Mononuclear cell (primary cell): Measurements from ENCODE around the gene C9orf72. TPM values are rescaled to one million over a fixed set of nuclear protein-coding genes. Genes with fewer than 3 reads are reported as not detected.
"Not testable (repeated sequence)": the region's sequence is repeated elsewhere in the genome, so short reads cannot be mapped to it uniquely, and the experiment has no call there.

Experiments
- H3K27me3 ChIP-seq: 2 replicates; pipeline ENCODE4 v1.6.0; 2011; ENCODE audit warnings: low read length, control low read depth; ENCODE audit not compliant: insufficient read depth
- H3K4me1 ChIP-seq: 2 replicates; pipeline ENCODE4 v1.5.1; 2011; ENCODE audit warnings: mild to moderate bottlenecking, low read length, control low read depth; ENCODE audit not compliant: insufficient read depth
- H3K4me3 ChIP-seq: 2 replicates; pipeline ENCODE4 v1.5.1; 2011; ENCODE audit warnings: mild to moderate bottlenecking, low read length, moderate library complexity
- H3K9me3 ChIP-seq: 2 replicates; pipeline ENCODE4 v1.5.1; 2011; ENCODE audit warnings: low read depth, mild to moderate bottlenecking, control low read depth, low read length
- total RNA-seq: library from RNA; depleted of rRNA; stranded (reverse); fragments of >200 nt; gene quantifications from one replicate; pipeline ENCODE4 v1.2.3, GENCODE V29; 2012

Gene C9orf72
- total RNA-seq, 1 donor, result 88.9 TPM

DNA sequence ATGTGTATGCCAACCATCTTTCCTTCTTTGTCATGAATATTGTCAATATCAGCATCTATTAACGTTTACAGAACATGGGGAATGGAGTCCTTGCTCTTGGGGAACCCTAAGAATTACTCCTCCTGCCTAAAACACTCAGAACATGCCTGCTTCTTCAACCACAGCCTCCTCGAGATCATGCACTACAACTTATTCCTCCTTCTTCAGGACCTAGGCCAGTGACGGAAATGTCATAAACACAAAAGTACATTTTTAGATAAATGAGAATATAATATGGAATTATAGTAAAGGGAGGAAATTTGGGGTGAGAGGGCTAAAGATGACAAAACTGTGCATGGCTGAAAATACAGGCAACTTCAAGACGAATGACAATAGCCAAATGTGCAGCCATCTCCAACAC is 52.3 kb downstream of the C9orf72 start:
- H3K27me3 ChIP-seq, result no peaks in the 10 kb centered on the region
- no peaks in the 10 kb centered on the region for H3K4me1 ChIP-seq
- no peak overlapping the region for H3K4me3 ChIP-seq
- H3K9me3 ChIP-seq, result no peaks in the 10 kb centered on the region

- Histone ChIP-seq H3K9me3 (no peaks in the 10 kb centered on the region), H3K4me3 (no peak overlapping the region), H3K4me1 (no peaks in the 10 kb centered on the region), H3K27me3 (no peaks in the 10 kb centered on the region)
These were observed 53.5 kb downstream of the C9orf72 start for GRCh38 chr9:27519466-27520465.

DNA sequence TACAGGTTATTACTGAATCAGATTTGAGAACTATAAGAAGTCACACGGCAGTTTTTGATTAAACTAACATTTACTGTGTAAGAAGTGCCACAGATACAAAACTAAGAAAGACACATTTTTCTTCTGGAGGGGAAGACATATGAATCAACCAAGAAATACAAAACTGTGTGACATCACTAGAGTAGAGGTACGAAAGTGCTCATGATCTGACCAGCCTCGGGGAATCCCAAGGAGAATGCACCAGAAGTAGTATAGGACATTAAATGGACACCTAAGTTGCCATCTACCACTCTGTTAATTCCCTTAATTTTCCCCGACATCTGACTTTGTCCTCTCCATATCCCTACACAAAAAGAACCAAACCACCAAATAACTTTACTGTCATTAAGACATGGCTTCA is 54.5 kb downstream of the C9orf72 start:
- Histone ChIP-seq H3K27me3 (no peaks in the 10 kb centered on the region), H3K9me3 (no peaks in the 10 kb centered on the region), H3K4me3 (no peak overlapping the region), H3K4me1 (no peaks in the 10 kb centered on the region)

GRCh38 chr9:27518006-27518405 is 55.3 kb downstream of the C9orf72 start:
- H3K4me1 ChIP-seq, result no peaks in the 10 kb centered on the region
- no peaks in the 10 kb centered on the region for H3K27me3 ChIP-seq
- H3K9me3 ChIP-seq, result no peaks in the 10 kb centered on the region
- no peak overlapping the region for H3K4me3 ChIP-seq

GRCh38 chr9:27514551-27514950 is 58.7 kb downstream of the C9orf72 start:
- Histone ChIP-seq H3K4me3 (no peak overlapping the region), H3K27me3 (no peaks in the 10 kb centered on the region), H3K4me1 (no peaks in the 10 kb centered on the region), H3K9me3 (no peaks in the 10 kb centered on the region)

DNA sequence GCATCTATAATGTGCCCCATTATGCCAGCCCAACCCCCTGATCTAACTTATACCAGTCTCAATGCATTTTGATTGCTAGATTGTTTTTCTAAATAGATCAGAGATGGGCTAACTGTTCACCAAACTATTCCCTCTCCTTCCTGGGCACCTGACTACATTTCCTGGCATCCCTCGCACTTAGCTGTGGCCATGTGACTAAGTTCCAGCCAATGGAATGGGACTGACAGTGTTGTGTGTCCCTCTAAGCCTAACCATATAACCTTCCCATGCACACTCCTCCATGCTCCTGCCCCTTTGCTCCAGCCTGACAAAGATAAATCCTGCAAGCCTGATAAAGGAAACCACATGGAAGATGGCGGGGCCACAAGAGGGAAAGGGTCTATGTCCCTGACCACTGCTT is 61.5 kb downstream of the C9orf72 start:
- no peaks in the 10 kb centered on the region for H3K4me1 ChIP-seq
- H3K27me3 ChIP-seq, result no peaks in the 10 kb centered on the region
- H3K9me3 ChIP-seq, result no peaks in the 10 kb centered on the region
- H3K4me3 ChIP-seq, result no peak overlapping the region

DNA sequence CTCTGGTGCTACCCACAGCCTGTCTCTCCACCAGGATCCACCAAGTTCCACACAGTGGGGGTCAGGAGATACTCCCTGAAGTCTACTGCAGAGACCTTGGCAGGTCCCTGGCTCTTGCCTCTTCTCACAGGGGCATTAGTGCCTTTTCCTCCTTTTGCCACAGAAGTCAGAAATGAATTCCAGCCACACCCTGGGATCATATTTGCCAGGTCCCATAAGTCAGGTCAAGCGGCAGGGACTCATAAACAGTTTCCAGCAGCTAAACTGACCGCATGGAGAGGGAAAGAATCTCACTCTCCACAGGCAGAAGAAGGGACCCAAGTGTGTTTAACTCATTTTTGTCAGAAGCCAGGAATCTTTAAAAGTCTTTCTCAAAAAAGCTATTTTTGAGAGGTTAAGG is 62.5 kb downstream of the C9orf72 start:
- Histone ChIP-seq H3K4me1 (no peaks in the 10 kb centered on the region), H3K27me3 (no peaks in the 10 kb centered on the region), H3K4me3 (no peak overlapping the region), H3K9me3 (no peaks in the 10 kb centered on the region)

- Histone ChIP-seq H3K27me3 (no peaks in the 10 kb centered on the region), H3K4me1 (peaks cover 1% of the 10 kb centered on the region), H3K4me3 (no peak overlapping the region), H3K9me3 (no peaks in the 10 kb centered on the region)
These were observed 66.3 kb downstream of the C9orf72 start for GRCh38 chr9:27506981-27507380.

GRCh38 chr9:27505744-27506161 is 67.5 kb downstream of the C9orf72 start:
- H3K4me3 ChIP-seq, result no peak overlapping the region
- H3K4me1 ChIP-seq, result peaks cover 9% of the 10 kb centered on the region
- H3K9me3 ChIP-seq, result no peaks in the 10 kb centered on the region
- H3K27me3 ChIP-seq, result no peaks in the 10 kb centered on the region

DNA sequence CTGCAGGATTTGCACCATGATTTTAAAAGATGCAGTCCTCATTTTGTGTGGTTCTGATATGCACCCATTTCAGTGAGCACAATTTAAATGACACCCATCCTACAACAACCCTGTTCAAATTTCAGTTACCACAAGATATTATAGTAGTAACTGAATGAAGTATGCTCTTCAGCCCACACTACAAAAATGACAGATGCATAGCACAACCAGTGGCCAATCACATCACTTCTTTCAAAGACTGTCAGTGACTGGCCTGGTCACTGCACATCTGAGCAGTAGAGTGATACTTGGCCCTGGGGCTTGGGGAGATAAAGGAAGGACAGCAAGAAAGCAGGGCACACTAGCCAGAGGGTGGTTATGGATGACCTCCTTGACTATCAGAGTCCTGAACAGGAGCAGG is 69.0 kb downstream of the C9orf72 start:
- Histone ChIP-seq H3K27me3 (no peaks in the 10 kb centered on the region), H3K4me1 (peaks cover 12% of the 10 kb centered on the region), H3K4me3 (no peak overlapping the region), H3K9me3 (no peaks in the 10 kb centered on the region)

GRCh38 chr9:27503623-27504022 is 69.7 kb downstream of the C9orf72 start:
- peaks cover 12% of the 10 kb centered on the region for H3K4me1 ChIP-seq
- H3K4me3 ChIP-seq, result no peak overlapping the region
- H3K9me3 ChIP-seq, result no peaks in the 10 kb centered on the region

DNA sequence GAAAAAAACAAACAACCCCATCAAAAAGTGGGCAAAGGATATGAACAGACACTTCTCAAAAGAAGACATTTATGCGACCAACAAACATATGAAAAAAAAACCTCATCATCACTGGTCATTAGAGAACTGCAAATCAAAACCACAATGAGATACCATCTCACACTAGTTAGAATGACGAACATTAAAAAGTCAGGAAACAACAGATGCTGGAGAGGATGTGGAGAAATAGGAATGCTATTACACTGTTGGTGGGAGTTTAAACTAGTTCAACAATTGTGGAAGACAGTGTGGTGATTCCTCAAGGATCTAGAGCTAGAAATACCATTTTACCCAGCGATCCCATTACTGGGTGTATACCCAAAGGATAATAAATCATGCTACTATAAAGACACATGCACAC is 72.4 kb downstream of the C9orf72 start:
- H3K9me3 ChIP-seq, H3K27me3 ChIP-seq, H3K4me3 ChIP-seq: not testable (repeated sequence)
- peaks cover 12% of the 10 kb centered on the region for H3K4me1 ChIP-seq

More at GRCh38 chr9:27503623-27504022, 69.7 kb downstream of the C9orf72 start:
- H3K27me3 ChIP-seq, result no peaks in the 10 kb centered on the region

GRCh38 chr9:27499451-27499850 is 73.8 kb downstream of the C9orf72 start:
- H3K4me1 ChIP-seq, result peaks cover 12% of the 10 kb centered on the region
- no peaks in the 10 kb centered on the region for H3K9me3 ChIP-seq
- H3K4me3 ChIP-seq, result no peak overlapping the region
- no peaks in the 10 kb centered on the region for H3K27me3 ChIP-seq

- Histone ChIP-seq H3K4me3 (no peak overlapping the region), H3K9me3 (no peaks in the 10 kb centered on the region), H3K4me1 (peaks cover 12% of the 10 kb centered on the region), H3K27me3 (no peaks in the 10 kb centered on the region)
These were observed 75.3 kb downstream of the C9orf72 start for GRCh38 chr9:27497883-27498417.
